Left ventricle myocardium superior (tissue), 1 donor: ENCODE results near the gene ERVFRD-1. TPM values are rescaled to one million over a fixed set of nuclear protein-coding genes. Genes with fewer than 3 reads are reported as not detected.
"Not testable (repeated sequence)": the region's sequence is repeated elsewhere in the genome, so short reads cannot be mapped to it uniquely, and the experiment has no call there.

Source experiments
- ATAC-seq: fragments of 200-7000 bp; cut with Tn5 transposase; one replicate; pipeline ENCODE4 v1.9.1; 2020; ENCODE audit warnings: mild to moderate bottlenecking, moderate library complexity
- DNase-seq: peaks from one replicate; pipeline ENCODE4 v3.0.0-alpha.2; 2020
- intact Hi-C: fragments of 100-400 bp; cut with micrococcal nuclease; formaldehyde crosslinking; loops from one replicate; pipeline ENCODE4 v1.11.0; 2022
- total RNA-seq: library from RNA; stranded (reverse); fragmentation: NEBNext Ultra II Directional; extraction: Animal tissue kit (Norgen Biotek cat#: 25700); gene quantifications from one replicate; pipeline ENCODE4 v1.2.1, GENCODE V29; 2021
- donor health status: DM: no; HTN: yes; CAD: no; lungs with severe emphysema.

The ERVFRD-1 gene
- total RNA-seq, 1 donor from 2014 or later, result 0.12 TPM

DNA sequence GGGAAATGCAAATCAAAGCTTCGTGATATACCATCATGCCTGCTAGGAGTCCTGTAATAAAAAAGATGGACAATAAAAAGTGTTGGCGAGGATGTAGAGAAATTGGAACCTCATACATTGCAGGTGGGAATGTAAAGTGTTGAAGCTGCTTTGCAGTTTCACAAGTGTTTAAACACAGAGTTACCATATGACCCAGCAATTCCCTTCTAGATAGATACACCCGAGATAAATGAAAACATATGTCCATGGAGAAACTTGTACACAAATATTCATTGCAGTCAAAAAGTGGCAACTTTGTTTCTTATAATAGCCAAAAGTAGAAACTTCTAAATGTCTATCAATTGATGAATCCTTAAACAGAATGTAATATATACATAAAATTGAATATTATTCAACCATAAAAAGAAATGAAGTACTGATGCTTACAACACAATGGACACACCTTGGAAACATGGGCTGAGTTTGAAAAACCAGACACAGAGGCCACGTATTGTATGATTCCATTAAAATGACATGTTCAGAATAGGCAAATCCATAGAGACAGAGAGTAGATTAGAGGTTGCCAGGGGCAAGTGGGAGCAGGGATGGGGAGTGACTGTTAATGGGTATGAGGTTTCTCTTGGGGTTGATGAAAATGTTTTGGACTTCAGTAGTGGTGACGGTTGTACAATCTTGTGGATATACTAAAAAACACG lies 20.8 kb upstream of the ERVFRD-1 start:
- intact Hi-C loops, result no loop called here
- DNase-seq, result no peak
- no peak for ATAC-seq

DNA sequence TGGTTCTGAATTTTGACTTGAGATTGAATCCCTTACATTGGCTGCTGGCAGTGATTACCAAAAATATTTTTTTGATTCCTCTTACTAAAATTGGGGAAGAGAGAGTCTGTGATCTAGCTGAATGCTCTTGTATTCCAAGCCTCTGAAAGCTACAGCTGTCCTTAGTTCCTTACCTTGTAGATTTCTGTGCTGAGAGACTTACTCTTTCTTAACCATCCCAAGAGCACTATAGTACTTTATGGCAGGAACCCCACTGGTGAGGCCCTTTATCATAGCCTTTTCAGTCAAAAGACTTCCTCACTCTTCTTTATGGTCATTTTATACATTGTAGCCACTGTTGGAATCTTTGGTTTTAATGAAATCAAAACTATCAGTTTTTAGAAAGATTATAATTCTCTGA lies 19.1 kb upstream of the ERVFRD-1 start:
- ATAC-seq (no peak), DNase-seq (no peak)
- intact Hi-C loops, result no loop called here

DNA sequence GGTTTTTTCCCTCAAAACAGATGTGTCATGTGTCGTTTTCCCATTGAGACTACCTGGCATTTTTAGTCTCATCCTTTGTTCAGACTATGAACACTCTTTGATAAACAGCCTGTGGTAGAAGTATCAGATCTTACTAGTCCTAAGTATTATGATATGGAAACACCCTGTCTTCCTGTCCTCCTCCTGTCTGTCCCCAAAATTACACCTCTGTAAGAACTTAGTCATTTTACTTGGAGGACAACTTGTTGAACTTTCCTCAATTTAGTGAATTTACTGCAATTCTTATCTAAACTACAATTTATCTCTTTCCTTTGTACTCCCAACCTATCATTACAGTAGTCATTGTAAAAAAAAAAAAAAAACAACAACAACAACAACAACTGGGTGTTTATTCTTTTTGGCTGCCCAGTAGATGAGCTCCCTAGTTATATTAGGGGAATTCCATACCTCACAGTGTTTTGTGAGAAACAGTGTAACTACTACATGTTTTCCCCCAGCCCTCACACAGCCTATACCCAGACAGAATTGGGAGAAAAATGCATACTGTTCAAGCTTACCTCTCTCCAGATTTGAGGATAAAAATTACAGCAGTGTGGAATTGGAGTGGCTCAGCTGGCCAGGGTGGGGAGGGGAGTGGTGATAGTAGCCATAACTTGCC lies 18.5 kb upstream of the ERVFRD-1 start:
- intact Hi-C loops, result no loop called here
- ATAC-seq, result no peak

DNA sequence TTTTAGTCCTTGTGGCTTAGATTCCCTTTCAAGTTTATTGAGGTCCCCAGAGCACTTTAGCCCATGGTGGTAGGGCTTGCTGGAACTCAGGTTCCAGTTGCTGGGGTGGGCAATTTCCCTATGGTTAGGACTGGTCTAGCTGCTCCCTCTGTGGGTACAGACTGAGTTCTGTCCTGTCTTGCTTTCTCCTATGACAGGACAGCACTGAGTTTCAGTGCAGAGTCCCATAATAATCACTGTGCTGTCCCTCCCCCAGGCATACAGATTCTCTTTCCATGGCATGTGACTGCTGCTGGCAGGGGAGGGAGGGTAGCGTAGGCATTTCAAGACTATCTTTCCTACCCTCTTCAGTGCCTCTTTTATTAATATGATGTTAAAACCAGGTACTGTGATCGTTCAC lies 17.1 kb upstream of the ERVFRD-1 start:
- DNase-seq, result no peak
- intact Hi-C loops, result no loop called here
- peak; percentile 91 for ATAC-seq

More for the DNA sequence above, 18.5 kb upstream of the ERVFRD-1 start:
- no peak for DNase-seq

DNA sequence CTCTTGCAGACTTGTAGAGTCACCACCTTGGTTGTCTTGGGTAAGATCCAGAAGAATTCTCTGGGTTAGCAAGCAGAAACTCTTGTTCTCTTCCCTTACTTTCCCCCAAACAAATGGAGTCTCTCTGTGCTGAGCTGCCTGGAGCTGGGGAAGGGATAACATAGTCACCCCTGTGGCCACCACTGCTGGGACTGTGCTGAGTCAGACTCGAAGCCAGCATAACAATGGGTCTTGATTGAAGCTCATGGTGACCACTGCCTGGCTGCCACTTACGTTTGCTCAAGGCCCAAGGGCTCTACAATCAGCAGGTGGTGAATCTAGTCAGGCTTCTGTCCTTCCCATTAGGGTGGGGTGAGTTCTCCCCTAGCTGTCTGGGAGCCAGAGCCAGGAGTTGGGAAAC lies 15.4 kb upstream of the ERVFRD-1 start:
- ATAC-seq (no peak), DNase-seq (no peak)
- intact Hi-C loops, result no loop called here

DNA sequence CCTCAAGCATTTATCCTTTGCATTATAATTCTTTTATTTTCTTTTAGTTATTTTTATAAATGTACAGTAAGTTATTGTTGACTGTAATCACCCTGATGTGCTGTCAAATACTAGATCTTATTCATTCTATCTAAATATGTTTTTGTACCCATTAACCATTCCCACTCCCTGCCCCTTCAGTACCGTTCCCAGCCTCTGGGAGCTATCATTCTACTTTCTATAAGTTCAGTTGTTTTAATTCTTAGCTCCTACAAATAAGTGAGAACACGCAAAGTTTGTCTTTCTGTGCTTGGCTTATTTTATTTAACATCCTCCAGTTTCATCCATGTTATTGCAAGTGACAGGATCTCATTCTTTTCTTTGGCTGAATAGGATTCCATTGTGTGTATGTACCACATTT lies 12.5 kb upstream of the ERVFRD-1 start:
- no peak for DNase-seq
- intact Hi-C loops, result no loop called here
- ATAC-seq, result no peak

DNA sequence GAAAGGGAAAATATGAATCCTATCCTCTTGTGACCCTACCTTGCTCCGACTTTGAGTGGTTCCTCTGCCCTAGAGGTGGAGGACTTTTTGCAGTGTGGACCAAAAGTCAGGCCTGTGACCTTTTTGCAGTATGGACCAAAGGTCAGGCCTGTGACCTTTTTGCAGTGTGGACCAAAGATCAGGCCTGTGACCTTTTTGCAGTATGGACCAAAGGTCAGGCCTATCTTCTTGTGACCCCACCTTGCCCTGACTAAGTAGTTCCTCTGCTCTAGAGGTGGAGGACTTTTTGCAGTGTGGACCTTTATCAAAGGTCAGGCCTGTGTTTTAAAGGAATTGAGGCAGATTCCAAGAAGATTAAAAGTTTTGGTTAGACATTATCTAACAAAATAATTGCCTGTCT lies 10.9 kb upstream of the ERVFRD-1 start:
- intact Hi-C loops, result no loop called here
- no peak for DNase-seq
- ATAC-seq, result no peak

DNA sequence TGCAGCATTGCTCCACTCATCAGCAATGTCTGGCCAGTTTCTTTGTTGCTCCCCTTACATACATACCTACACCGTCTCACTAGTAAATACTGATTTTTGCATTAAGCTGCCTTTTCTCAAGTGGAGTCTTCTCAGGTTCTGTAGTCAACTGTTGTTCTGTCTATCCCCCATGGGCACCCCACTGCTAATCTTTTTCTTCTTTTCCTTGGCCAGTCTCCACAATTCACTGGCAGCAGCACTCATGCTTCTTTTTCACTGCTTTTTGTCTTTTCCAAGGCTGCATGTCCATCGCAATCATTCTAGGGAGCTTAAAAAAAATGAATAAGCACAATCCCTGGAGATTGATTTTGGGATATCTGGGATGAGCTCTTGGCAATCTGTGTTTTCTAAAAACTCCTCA lies 10.3 kb upstream of the ERVFRD-1 start:
- ATAC-seq, result peak; percentile 24
- intact Hi-C loops, result no loop called here
- DNase-seq, result no peak

DNA sequence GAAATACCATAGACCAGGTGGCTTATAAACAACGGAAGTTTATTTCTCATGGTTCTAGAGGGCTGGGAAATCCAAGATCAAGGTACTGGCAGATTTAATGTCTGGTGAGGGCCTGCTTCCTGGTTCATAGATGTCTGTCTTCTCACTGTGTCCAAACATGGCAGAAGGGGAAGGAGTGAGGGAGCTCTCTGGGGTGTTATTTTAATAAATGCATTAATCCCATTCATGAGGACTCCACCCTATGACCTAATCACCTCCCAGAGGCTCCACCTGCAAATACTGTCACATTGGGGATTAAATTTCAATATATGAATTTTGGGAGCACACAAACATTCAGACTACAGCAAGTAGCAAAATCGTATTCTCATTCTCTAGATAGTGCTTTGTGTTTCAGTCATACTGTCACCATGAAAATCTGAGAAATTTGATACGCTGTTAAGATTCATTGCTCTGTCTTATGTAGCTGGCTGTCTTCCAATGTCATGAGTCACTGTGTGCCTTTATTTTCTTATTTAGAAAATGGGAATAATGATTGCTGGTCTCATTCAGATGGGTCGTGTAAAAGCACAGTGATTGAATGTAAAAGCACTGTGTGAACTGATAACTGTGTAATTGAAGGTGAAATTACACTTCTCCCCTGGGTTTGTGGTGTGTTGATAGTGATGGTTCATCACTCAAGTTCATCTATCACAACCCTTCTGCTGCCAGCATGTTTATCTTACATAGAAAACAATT lies 8.9 kb upstream of the ERVFRD-1 start:
- ATAC-seq (no peak), DNase-seq (no peak)
- intact Hi-C loops, result no loop called here

DNA sequence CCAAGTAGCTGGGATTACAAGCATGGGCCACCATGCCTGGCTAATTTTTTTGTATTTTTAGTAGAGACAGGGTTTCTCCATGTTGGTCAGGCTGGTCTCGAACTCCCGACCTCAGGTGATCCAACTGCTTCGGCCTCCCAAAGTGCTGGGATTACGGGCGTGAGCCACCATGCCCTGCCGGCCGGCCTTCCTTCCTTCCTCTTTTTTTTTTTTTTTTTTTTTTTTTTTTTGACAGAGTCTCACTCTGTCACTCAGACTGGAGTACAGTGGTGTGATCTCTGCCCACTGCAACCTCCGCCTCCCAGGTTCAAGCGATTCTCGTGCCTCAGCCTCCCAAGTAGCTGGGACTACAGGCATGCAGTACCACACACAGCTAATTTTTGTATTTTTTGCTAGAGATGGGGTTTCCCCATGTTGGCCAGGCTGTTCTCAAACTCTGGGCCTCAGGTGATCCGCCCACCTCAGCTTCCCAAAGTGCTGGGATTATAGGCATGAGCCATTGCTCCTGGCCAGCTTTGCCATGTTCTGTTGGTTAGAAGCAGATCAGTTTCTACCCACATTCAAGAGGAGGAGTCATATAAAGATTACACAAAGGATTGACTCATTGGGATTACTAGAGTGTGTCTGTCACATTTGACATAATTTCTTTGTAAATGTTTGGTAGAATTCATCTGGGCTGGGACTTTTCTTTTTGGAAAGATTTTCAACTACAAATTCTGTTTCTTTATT lies 4.4 kb upstream of the ERVFRD-1 start:
- intact Hi-C loops, ATAC-seq, DNase-seq: not testable (repeated sequence)

DNA sequence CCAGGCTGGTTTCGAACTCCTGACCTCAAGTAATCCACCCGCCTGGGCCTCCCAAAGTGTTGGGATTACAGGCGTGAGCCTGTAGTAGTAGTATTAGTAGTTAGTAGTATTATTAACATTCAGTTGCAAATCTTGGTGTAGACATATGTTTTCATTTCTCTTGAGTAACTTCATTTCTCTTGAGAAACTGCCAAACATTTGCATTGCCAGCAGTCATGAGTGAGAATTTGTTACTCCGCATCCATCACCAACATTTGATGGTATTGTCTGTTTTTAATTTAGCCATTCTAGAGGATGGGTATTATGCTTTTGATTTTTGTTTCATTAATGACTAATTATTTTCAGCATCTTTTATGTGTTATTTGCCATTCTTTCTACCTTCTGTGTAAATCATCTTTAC lies 1.5 kb upstream of the ERVFRD-1 start:
- intact Hi-C loops, result no loop called here
- DNase-seq, result no peak

DNA sequence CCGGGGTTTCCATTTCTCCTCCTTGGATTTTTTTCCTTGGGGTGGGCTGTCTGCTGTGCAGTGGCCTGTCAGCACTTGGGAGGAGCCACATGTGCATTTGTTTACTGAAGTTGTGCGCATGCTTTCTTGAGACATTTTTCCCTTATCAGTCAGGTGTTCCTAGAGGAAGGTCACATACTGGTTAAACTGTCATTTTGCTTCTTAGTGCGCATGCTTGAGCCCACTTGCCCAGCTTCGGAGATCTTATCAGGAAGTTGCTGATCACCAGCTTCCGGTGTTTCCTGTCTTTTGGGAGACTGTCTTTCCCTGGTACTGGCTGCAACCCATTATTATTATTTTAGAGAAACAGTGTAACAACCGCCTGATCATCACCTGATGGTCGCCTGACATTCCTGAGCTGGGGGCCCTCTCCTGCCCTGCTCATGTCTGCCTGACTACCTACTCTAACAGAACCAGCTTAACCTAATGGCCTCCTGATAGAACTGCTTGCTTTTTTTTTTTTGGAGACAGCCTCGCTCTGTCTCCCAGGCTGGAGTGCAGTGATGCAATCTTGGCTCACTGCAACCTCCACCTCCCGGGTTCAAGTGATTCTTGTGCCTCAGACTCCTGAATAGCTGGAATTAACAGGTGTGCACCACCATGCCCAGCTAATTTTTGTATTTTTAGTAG lies 378 bp upstream of the ERVFRD-1 start:
- intact Hi-C loops, result no loop called here
- no peak for DNase-seq
- ATAC-seq, result no peak

More for the DNA sequence above, 1.5 kb upstream of the ERVFRD-1 start:
- no peak for ATAC-seq

DNA sequence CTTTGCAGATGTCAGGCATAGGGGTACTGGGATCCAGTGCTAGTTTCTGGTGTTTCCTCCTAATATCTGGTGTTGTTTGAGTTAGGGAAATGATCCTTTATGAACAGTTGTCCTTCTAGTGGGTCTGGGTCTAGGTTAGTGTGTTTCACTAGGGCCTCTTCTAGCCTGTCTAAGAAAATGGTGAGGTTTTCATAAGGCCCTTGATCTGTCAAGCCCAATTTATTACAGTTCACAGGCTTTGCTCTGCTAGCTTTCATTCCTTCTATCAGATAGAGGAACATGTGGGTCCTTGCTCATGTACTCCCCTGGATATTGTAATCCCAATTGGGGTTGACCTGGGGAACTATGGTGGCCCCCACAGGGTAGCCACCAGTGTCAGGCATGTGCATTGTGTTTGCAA lies 2.8 kb downstream of the ERVFRD-1 start:
- ATAC-seq, result no peak
- no peak for DNase-seq
- intact Hi-C loops, result no loop called here

DNA sequence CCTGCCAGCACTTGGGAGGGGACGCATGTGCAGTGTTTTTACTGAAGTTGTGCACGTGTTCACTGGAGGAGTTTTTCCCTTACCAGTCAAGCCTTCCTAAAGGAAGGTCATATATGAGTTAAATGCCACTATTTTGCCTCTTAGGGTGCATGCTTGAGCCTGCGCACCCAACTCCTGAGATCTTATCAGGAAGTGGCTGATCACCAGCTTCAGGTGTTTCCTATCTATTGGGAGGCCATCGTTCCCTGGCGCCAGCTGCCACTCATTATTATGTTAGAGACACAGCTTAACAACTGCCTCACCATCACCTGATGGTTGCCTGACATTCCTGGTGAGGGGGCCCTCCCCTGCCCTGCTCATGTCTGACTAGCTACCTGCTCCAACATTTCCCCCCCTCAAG lies 8.5 kb downstream of the ERVFRD-1 start:
- no peak for ATAC-seq
- intact Hi-C loops, result no loop called here
- DNase-seq, result no peak

DNA sequence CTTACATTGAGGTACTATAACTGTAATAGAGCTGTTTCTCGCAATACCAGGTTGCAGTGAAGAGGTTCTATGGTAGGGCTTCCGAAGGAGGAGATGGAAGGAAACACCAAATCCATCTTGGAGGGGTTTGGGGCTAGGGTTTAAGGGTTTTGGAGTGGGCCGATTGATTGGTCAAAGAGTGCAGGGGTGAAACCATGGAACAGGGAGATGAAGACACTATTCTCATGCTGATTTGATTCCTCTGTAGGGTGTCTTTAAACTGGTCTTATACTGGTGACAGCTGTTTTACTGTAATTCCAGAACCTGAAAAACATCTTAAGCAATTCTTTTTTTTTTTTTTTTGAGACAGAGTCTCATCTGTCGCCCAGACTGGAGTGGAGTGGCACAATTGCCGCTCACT lies 10.1 kb downstream of the ERVFRD-1 start:
- intact Hi-C loops, result no loop called here
- ATAC-seq (no peak), DNase-seq (no peak)

DNA sequence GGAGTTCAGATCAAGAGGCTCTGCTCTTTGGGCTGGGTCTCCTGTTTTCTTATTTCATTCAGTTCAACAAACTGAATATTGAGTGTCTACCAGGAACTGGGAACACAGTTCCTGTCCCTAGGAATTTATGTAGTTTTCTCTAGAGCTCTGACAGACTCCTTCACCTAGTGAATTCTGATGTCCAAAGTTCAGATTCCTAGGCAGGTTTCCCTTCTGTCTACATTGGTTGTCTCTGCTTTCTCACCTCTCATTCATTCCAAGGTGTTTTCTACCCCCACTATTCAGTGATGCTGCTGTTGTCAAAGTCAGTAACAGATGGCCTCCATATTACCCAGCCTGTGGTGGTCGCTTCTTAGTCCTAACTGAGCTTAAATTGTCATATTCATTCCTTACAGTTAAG lies 13.5 kb downstream of the ERVFRD-1 start:
- intact Hi-C loops, result no loop called here
- DNase-seq, result no peak
- ATAC-seq, result no peak

DNA sequence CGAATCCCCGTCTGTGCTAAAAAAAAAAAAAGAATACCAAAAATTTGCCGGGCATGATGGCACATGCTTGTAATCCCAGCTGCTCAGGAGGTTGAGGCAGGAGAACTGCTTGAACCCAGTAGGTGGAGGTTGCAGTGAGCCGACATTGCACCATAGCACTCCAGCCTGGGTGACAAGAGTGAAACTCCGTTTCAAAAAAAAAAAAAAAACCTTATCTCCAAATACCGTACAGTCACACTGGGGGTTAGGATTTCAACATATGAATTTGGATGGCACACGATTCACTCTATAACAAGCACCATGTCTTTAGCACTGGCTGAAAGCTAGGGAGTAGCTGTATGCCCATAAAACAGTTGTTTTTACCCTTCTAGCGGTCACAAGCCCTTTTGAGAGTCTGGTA lies 14.0 kb downstream of the ERVFRD-1 start:
- intact Hi-C loops, result no loop called here
- ATAC-seq (no peak), DNase-seq (no peak)

DNA sequence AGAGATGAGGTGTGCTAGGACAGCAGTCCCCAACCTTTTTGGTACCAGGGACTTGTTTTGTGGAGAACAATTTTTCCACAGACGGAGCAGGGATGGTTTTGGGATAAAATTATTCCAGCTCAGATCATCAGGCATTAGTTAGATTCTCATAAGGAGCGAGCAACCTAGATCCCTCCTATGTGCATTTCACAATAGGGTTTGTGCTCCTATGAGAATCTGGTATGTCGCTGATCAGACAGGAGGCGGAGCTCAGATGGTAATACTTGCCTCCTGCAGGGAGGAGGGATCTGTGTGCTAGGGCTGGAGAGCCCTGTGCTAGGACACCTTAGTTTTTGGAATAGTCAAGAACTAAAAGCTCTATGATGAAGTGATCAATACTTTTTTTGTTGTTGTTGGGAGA lies 15.4 kb downstream of the ERVFRD-1 start:
- ATAC-seq (no peak), DNase-seq (no peak)
- intact Hi-C loops, result no loop called here

DNA sequence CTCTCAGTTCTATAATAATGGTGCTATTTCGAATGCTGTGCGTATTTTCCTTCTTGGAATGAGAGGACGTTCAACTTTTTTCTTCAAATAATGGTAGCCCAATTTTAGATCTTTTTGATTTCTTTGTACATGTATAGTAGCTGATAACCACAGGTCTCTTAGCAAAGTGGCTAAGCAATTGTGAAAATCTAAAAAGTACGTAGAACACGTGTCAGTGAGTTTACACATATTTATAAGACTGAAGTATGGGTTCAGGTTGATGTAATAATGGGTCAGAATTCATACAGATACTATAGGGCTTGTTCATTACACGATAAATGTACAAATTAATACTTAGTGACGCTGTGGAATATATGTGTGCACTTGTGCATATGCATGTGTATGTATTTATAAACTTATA lies 16.6 kb downstream of the ERVFRD-1 start:
- DNase-seq (no peak), ATAC-seq (no peak)
- intact Hi-C loops, result no loop called here
